HL-60 (cell line): ENCODE data around the gene SLC25A11.

Source experiments
- DNase-seq, 2 experiments: peaks; one replicate each; pipeline ENCODE4 v3.0.0-alpha.2; 2010 to 2020; ENCODE audit warnings: low read depth in 1 of 2, low spot score in 1 of 2
- H3K27ac ChIP-seq: fragments of 250-450 bp; sonication (Bioruptor Pico); replicated peaks from 2 replicates; pipeline ENCODE4 v1.5.1; 2020; ENCODE audit warnings: mild to moderate bottlenecking, moderate library complexity
- H3K27me3 ChIP-seq: fragments of 250-450 bp; sonication (Bioruptor Pico); 2 replicates; pipeline ENCODE4 v1.5.1; 2021; ENCODE audit warnings: mild to moderate bottlenecking, moderate library complexity; ENCODE audit not compliant: insufficient read depth, poor library complexity, severe bottlenecking
- H3K4me3 ChIP-seq: replicated peaks from 2 replicates; pipeline ENCODE4 v1.5.1; 2011; ENCODE audit warnings: mild to moderate bottlenecking, control low read depth, low read length; ENCODE audit not compliant: insufficient read depth
- GABPA ChIP-seq: IDR thresholded peaks from 2 replicates; pipeline ENCODE4 v1.6.1; 2012; ENCODE audit warnings: low read depth
- POLR2AphosphoS5 ChIP-seq: IDR thresholded peaks from 2 replicates; pipeline ENCODE4 v1.6.1; 2012; ENCODE audit warnings: low read depth
- SPI1 ChIP-seq: IDR thresholded peaks from 2 replicates; pipeline ENCODE4 v1.6.1; 2012; ENCODE audit warnings: low read depth, mild to moderate bottlenecking, borderline replicate concordance
- TF ChIP-seq, protein P1 (sequence below): IDR thresholded peaks from one replicate; pipeline ENCODE4 v1.5.1; 2011; ENCODE audit warnings: low read length, control low read depth, inconsistent platforms; ENCODE audit not compliant: insufficient read depth
- TF ChIP-seq, protein P2 (sequence below): IDR thresholded peaks from 2 replicates; pipeline ENCODE4 v1.6.1; 2012; ENCODE audit warnings: low read depth; ENCODE audit not compliant: insufficient replicate concordance

The SLC25A11 gene

DNA sequence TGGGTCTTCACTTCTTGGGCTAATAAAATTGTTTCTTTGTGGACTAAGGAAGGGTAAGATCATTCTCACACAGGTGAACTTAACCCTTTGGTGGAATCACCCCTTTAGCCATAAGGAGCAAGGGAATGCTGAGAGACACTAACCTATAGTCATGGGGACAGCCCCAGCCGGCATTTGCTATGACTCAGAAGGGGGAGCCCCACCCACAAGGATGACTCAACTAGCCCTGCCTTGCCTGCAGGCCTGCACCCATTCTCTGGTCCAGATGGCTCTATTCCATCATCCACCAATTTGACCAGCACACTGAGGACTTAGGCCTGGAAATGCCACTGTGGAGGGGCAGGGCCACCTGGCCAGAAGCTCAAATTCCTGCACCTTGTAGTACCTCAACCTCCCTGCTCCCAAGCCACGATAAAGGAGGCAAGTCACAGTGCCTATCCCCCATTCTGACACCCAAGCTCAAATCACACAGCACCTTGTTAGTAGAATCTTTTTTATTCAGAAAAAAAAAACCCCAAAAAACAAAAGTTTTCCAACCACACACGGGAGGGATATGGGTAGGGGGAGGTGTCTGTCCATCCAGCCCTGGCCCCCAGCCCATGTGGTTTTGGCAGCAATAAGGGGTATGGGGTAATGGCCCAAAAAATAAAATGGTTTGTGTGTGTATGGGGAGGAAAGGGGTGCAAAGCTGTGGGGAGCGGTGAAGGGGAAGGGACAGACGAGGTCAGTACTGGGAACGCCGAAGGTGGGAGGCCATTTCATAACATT is 5.5 kb upstream of the SLC25A11 start:
- peak overlapping the region; percentile 67 for H3K4me3 ChIP-seq
- no peaks in the 10 kb centered on the region for H3K27me3 ChIP-seq
- DNase-seq: peak; percentile 67 to 71
- H3K27ac ChIP-seq: peak overlapping the region; percentile 98
- TF ChIP-seq, protein P1, sequence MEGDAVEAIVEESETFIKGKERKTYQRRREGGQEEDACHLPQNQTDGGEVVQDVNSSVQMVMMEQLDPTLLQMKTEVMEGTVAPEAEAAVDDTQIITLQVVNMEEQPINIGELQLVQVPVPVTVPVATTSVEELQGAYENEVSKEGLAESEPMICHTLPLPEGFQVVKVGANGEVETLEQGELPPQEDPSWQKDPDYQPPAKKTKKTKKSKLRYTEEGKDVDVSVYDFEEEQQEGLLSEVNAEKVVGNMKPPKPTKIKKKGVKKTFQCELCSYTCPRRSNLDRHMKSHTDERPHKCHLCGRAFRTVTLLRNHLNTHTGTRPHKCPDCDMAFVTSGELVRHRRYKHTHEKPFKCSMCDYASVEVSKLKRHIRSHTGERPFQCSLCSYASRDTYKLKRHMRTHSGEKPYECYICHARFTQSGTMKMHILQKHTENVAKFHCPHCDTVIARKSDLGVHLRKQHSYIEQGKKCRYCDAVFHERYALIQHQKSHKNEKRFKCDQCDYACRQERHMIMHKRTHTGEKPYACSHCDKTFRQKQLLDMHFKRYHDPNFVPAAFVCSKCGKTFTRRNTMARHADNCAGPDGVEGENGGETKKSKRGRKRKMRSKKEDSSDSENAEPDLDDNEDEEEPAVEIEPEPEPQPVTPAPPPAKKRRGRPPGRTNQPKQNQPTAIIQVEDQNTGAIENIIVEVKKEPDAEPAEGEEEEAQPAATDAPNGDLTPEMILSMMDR: no peak
- TF ChIP-seq POLR2AphosphoS5: peak; percentile 85
- TF ChIP-seq SPI1: no peak

DNA sequence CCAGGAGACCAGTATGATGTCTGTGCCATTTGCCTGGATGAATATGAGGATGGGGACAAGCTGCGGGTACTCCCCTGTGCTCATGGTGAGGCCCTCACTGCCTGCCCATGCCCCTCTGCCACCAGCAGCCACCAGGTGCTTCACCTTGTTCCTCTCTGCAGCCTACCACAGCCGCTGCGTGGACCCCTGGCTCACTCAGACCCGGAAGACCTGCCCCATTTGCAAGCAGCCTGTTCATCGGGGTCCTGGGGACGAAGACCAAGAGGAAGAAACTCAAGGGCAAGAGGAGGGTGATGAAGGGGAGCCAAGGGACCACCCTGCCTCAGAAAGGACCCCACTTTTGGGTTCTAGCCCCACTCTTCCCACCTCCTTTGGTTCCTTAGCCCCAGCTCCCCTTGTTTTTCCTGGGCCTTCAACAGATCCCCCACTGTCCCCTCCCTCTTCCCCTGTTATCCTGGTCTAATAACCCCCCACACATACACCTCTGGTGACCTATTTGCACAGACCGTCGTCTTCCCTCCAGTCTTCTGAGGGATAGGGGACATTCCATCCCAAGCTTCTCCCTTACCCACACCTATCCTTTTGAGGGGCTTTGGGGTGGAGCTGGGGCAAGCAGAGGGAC is 4.8 kb upstream of the SLC25A11 start:
- peak overlapping the region; percentile 4 for H3K4me3 ChIP-seq
- no peak for DNase-seq
- TF ChIP-seq, protein P2, sequence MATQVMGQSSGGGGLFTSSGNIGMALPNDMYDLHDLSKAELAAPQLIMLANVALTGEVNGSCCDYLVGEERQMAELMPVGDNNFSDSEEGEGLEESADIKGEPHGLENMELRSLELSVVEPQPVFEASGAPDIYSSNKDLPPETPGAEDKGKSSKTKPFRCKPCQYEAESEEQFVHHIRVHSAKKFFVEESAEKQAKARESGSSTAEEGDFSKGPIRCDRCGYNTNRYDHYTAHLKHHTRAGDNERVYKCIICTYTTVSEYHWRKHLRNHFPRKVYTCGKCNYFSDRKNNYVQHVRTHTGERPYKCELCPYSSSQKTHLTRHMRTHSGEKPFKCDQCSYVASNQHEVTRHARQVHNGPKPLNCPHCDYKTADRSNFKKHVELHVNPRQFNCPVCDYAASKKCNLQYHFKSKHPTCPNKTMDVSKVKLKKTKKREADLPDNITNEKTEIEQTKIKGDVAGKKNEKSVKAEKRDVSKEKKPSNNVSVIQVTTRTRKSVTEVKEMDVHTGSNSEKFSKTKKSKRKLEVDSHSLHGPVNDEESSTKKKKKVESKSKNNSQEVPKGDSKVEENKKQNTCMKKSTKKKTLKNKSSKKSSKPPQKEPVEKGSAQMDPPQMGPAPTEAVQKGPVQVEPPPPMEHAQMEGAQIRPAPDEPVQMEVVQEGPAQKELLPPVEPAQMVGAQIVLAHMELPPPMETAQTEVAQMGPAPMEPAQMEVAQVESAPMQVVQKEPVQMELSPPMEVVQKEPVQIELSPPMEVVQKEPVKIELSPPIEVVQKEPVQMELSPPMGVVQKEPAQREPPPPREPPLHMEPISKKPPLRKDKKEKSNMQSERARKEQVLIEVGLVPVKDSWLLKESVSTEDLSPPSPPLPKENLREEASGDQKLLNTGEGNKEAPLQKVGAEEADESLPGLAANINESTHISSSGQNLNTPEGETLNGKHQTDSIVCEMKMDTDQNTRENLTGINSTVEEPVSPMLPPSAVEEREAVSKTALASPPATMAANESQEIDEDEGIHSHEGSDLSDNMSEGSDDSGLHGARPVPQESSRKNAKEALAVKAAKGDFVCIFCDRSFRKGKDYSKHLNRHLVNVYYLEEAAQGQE: no peak
- TF ChIP-seq, protein P1: no peak
- TF ChIP-seq GABPA (no peak), SPI1 (no peak), POLR2AphosphoS5 (no peak)
- H3K27me3 ChIP-seq: no peaks in the 10 kb centered on the region
- H3K27ac ChIP-seq: peak overlapping the region; percentile 98

DNA sequence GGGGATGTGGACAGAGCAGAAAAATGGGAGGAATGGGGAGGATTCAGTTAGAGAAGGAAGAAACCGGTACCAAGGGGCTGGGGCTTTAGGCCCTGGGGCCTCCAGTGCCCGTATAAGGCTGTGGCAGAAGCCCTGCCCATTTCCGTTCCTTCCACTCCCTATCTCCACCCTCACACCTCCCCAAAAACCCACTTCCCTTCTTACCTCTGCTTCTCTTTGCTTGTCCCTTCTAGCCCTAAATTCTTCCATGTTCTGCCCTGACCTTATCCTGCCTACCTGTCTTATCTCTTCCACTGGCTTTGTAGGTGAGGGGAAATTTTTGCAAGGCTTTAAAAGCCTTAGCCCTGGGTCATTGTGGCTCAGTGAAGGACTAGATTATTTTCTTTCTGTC is 4.3 kb upstream of the SLC25A11 start:
- no peaks in the 10 kb centered on the region for H3K27me3 ChIP-seq
- peak in 1 of 2 experiments; percentile 77 for DNase-seq
- no peak overlapping the region for H3K4me3 ChIP-seq

DNA sequence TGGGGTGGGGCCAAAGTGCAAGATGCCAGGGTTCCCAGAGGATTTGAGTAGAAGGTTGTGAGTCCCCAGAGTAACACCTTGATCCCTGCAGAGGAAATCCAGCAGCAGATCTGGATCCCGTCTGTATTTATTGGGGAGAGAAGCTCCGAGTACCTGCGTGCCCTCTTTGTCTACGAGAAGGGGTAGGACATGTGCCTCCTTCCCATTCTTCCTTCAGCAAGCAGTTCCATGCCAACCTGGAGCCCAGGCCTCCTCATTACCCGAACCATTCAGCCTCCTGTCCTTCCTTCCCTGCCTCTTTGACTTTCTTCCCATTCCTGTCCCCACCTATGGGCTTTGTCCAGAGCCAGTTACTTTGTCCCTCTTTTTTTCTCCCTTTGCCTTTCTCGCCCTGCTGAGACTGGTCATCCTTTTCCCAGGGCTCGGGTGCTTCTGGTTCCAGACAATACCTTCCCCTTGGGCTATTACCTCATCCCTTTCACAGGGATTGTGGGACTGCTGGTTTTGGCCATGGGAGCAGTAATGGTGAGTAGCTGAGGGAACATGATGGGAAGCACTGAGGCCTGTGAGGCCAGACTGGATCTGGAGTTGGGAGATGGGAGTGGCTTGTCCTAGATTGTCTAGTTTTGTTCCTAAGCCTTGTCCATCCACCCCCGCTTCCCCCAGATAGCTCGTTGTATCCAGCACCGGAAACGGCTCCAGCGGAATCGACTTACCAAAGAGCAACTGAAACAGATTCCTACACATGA is 3.1 kb upstream of the SLC25A11 start:
- peak overlapping the region; percentile 98 for H3K27ac ChIP-seq

More for the DNA sequence above, 4.3 kb upstream of the SLC25A11 start:
- H3K27ac ChIP-seq: peak overlapping the region; percentile 98
- no peak for TF ChIP-seq POLR2AphosphoS5
- TF ChIP-seq GABPA: no peak
- TF ChIP-seq, protein P1: no peak
- TF ChIP-seq SPI1: peak; percentile 83; the same call in 1 of the 2 replicates

More for the DNA sequence above, 3.1 kb upstream of the SLC25A11 start:
- no peaks in the 10 kb centered on the region for H3K27me3 ChIP-seq
- DNase-seq: no peak
- H3K4me3 ChIP-seq: no peak overlapping the region
- TF ChIP-seq, protein P1: no peak
- no peak for TF ChIP-seq SPI1
- TF ChIP-seq, protein P2: no peak
- no peak for TF ChIP-seq POLR2AphosphoS5
- no peak for TF ChIP-seq GABPA
